ENCODE data around the gene AOC2.

AOC2 gene

DNA sequence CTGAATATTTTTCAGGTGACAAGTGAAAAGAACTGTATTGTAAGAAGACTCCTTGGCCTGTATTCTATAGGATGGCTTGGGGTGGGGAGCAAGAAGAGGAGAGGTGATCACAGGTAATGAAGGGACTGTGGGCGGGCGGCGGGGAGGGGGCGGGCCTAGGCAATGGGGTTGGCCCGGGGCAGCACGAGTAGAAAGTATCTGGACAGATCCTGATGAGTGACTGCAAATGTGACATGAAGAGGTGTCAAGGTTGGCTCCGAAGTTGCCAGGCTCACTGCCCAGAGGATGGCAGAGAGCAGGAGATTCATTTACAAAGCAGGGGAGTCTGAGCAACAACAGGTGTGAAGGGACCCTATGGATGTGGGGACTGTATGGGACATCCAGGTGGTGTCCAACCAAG, 45.4 kb downstream of the AOC2 start:
- TF ChIP-seq, protein P1, sequence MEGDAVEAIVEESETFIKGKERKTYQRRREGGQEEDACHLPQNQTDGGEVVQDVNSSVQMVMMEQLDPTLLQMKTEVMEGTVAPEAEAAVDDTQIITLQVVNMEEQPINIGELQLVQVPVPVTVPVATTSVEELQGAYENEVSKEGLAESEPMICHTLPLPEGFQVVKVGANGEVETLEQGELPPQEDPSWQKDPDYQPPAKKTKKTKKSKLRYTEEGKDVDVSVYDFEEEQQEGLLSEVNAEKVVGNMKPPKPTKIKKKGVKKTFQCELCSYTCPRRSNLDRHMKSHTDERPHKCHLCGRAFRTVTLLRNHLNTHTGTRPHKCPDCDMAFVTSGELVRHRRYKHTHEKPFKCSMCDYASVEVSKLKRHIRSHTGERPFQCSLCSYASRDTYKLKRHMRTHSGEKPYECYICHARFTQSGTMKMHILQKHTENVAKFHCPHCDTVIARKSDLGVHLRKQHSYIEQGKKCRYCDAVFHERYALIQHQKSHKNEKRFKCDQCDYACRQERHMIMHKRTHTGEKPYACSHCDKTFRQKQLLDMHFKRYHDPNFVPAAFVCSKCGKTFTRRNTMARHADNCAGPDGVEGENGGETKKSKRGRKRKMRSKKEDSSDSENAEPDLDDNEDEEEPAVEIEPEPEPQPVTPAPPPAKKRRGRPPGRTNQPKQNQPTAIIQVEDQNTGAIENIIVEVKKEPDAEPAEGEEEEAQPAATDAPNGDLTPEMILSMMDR (conservative IDR thresholded peaks at IDR 0.05; ENCODE audit: low read depth, low read length) = no peak
- H3K27ac ChIP-seq = no peak overlapping the region
- no peak overlapping the region for H3K4me3 ChIP-seq (IDR thresholded peaks at IDR 0.05; ENCODE audit: insufficient read depth, low read depth, low read length)
- no peak overlapping the region for H3K4me2 ChIP-seq
- H3K4me1 ChIP-seq (ENCODE audit: low read depth, poor library complexity, severe bottlenecking) = no peaks in the 10 kb centered on the region
- no peaks in the 10 kb centered on the region; the same call in 1 of the 2 replicates for H3K27me3 ChIP-seq (ENCODE audit: insufficient read depth, low read depth)
- no peak overlapping the region for H2AFZ ChIP-seq (ENCODE audit: low read depth)
- no peaks in the 10 kb centered on the region for H4K20me1 ChIP-seq (ENCODE audit: insufficient read depth)
- H3K9ac ChIP-seq = no peak overlapping the region
- no peaks in the 10 kb centered on the region for H3K79me2 ChIP-seq (ENCODE audit: insufficient read depth, low read depth)
- H3K36me3 ChIP-seq (ENCODE audit: insufficient read depth) = no peaks in the 10 kb centered on the region

DNA sequence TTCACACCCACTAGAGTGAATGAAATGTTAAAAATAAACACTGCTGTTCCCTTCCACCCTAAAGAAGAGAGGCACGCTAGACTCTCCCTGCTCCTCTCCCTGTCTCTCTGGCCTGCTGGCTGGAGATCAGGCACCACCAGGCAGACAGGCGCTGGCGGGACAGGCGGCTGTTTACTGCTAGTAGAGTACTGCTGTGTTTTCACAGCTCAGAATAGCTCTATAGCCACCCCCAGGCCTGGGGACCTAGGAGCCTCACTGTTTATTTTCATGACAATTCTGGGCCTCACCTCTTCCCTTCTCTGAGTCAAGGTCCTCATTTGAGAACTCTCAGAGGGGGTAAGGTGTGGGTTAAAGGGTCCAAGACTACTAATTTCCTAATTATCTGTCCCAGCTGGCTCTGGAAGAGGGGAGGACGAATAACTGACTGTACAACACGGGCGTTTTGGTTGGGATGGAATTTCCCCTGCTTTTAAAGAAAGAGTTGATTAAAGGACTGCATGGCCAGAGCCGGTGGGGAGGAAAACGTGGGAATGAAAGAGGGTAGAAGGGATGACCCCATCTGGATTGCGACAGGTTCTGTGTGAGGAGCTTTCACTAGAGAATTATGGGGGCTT, 47.3 kb downstream of the AOC2 start:
- Histone ChIP-seq H4K20me1 (ENCODE audit: insufficient read depth) (no peaks in the 10 kb centered on the region), H2AFZ (ENCODE audit: low read depth) (no peak overlapping the region), H3K4me2 (no peak overlapping the region), H3K79me2 (ENCODE audit: insufficient read depth, low read depth) (no peaks in the 10 kb centered on the region), H3K27ac (no peak overlapping the region), H3K4me1 (ENCODE audit: low read depth, poor library complexity, severe bottlenecking) (no peaks in the 10 kb centered on the region), H3K4me3 (IDR thresholded peaks at IDR 0.05; ENCODE audit: insufficient read depth, low read depth, low read length) (no peak overlapping the region), H3K27me3 (ENCODE audit: insufficient read depth, low read depth) (no peaks in the 10 kb centered on the region; the same call in 1 of the 2 replicates), H3K9ac (no peak overlapping the region), H3K36me3 (ENCODE audit: insufficient read depth) (no peaks in the 10 kb centered on the region)
- TF ChIP-seq, protein P1 (conservative IDR thresholded peaks at IDR 0.05; ENCODE audit: low read depth, low read length) = no peak

DNA sequence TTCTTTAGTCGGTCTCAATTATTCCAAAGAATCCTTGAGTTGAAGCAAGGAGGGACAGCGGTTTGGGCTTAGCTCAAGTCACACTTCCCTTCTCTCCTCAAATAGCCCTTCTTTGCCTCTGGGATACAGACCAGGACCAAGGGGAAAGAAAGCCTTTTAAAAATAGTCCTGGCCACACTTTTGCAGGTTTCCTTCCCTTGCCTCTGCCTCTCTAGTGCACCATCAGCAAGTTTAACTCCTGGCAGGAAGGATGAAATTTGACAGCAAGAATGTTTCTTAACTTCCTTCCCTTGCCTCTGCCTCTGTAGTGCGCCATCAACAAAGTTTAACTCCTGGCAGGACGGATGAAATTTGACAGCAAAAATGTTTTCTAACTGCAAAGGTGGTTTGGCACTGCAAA, 49.0 kb downstream of the AOC2 start:
- no peak overlapping the region for H3K27ac ChIP-seq
- TF ChIP-seq, protein P1 (conservative IDR thresholded peaks at IDR 0.05; ENCODE audit: low read depth, low read length) = no peak
- no peak overlapping the region for H2AFZ ChIP-seq (ENCODE audit: low read depth)
- H3K4me1 ChIP-seq (ENCODE audit: low read depth, poor library complexity, severe bottlenecking) = no peaks in the 10 kb centered on the region
- H3K36me3 ChIP-seq (ENCODE audit: insufficient read depth) = no peaks in the 10 kb centered on the region
- H3K79me2 ChIP-seq (ENCODE audit: insufficient read depth, low read depth) = no peaks in the 10 kb centered on the region
- no peaks in the 10 kb centered on the region; the same call in 1 of the 2 replicates for H3K27me3 ChIP-seq (ENCODE audit: insufficient read depth, low read depth)
- no peak overlapping the region for H3K4me3 ChIP-seq (IDR thresholded peaks at IDR 0.05; ENCODE audit: insufficient read depth, low read depth, low read length)
- no peak overlapping the region for H3K4me2 ChIP-seq
- no peak overlapping the region for H3K9ac ChIP-seq
- H4K20me1 ChIP-seq (ENCODE audit: insufficient read depth) = no peaks in the 10 kb centered on the region

DNA sequence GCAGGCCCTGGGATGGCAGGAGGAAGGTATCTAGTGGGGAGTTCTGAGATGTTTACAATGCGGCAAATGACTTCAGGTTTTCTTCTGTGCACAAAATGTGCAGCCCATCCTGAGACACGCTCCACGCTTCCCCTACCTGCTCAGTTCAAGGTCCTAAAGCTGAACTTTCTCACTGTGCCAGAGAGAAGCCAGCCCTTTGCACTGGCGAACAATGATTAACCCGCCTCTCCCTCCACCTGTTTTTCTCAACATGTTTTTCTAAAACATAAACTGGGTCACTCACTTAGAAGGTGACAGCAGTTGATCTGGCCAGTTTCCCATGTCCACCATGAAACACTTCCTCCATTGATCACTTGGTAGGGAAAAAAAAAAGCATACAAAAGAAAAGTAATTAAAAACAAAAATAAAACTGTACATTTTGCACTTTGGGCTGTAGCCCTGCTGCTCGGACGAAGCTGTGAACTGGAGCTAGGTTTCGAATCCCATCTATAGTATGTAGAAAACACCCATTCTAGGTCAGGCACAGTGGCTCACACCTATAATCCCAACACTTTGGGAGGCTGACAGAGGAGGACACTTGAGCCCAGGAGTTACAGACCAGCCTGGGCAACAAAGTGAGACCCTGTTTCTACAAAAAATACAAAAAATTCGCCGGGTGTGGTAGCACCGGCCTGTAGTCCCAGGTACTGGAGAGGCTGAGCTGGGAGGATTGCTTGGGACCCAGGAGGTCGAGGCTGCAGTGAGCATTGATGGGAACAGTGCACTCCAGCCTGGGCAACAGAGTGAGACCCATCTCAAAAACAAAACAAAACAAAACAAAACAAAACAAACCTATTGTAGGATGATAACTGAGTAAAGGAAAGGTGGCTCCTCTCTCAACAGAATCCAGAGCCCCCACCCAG, 50.2 kb downstream of the AOC2 start:
- Histone ChIP-seq H3K27me3 (ENCODE audit: insufficient read depth, low read depth) (no peaks in the 10 kb centered on the region; the same call in 1 of the 2 replicates), H3K9ac (no peak overlapping the region), H3K4me3 (IDR thresholded peaks at IDR 0.05; ENCODE audit: insufficient read depth, low read depth, low read length) (no peak overlapping the region), H3K4me1 (ENCODE audit: low read depth, poor library complexity, severe bottlenecking) (no peaks in the 10 kb centered on the region), H3K27ac (no peak overlapping the region), H3K4me2 (no peak overlapping the region), H3K79me2 (ENCODE audit: insufficient read depth, low read depth) (no peaks in the 10 kb centered on the region), H4K20me1 (ENCODE audit: insufficient read depth) (no peaks in the 10 kb centered on the region), H2AFZ (ENCODE audit: low read depth) (no peak overlapping the region), H3K36me3 (ENCODE audit: insufficient read depth) (no peaks in the 10 kb centered on the region)
- TF ChIP-seq, protein P1 (conservative IDR thresholded peaks at IDR 0.05; ENCODE audit: low read depth, low read length) = no peak
